Aorta (tissue), 5 donors: ENCODE measurements around the gene PRKCZ. TPM values are rescaled to one million over a fixed set of nuclear protein-coding genes. Genes with fewer than 3 reads are reported as not detected.
A peak's percentile ranks its signal among the peaks of the same experiment; 100 is the strongest.
"Not testable (repeated sequence)": the region's sequence is repeated elsewhere in the genome, so short reads cannot be mapped to it uniquely, and the experiment has no call there.

Source experiments
- ATAC-seq: fragments of 200-7000 bp; cut with Tn5 transposase; one replicate; pipeline ENCODE4 v1.9.1; 2022; ENCODE audit warnings: moderate library complexity; ENCODE audit not compliant: low FRiP score
- DNase-seq, 2 donors: peaks; one replicate each; pipeline ENCODE4 v3.0.0-alpha.2; 2020
- H3K27ac ChIP-seq, 2 donors: one replicate each; pipeline ENCODE4 v1.5.1; 2013; ENCODE audit warnings: low read length in 2 of 2, mild to moderate bottlenecking in 2 of 2, moderate library complexity in 2 of 2, control low read depth in 1 of 2, inconsistent platforms in 1 of 2, low read depth in 1 of 2
- H3K27me3 ChIP-seq, 2 donors: one replicate each; pipeline ENCODE4 v1.6.1; 2013; ENCODE audit warnings: control low read depth in 1 of 2, low read length in 1 of 2, mild to moderate bottlenecking in 1 of 2, moderate library complexity in 1 of 2; ENCODE audit not compliant: insufficient read depth in 2 of 2, control insufficient read depth in 1 of 2
- H3K36me3 ChIP-seq, 2 donors: one replicate each; pipeline ENCODE4 v1.6.1; 2013; ENCODE audit warnings: control low read depth in 1 of 2, low read length in 1 of 2, mild to moderate bottlenecking in 1 of 2; ENCODE audit not compliant: insufficient read depth in 2 of 2, control insufficient read depth in 1 of 2
- H3K4me1 ChIP-seq, 2 donors: one replicate each; pipeline ENCODE4 v1.6.1; 2013; ENCODE audit warnings: low read length in 2 of 2, control low read depth in 1 of 2, mild to moderate bottlenecking in 1 of 2, moderate library complexity in 1 of 2; ENCODE audit not compliant: insufficient read depth in 2 of 2, control insufficient read depth in 1 of 2
- H3K4me3 ChIP-seq, 2 donors: one replicate each; pipeline ENCODE4 v1.5.1; 2013; ENCODE audit warnings: low read length in 2 of 2, control low read depth in 1 of 2, mild to moderate bottlenecking in 1 of 2
- H3K9me3 ChIP-seq: one replicate; pipeline ENCODE4 v1.6.1; 2013; ENCODE audit warnings: mild to moderate bottlenecking, low read length; ENCODE audit not compliant: control insufficient read depth
- WGBS, 2 donors: extraction: QIAGEN DNeasy Blood & Tissue Kit; methylation state at CpG; one replicate each; pipeline ENCODE4 v1.1.7; 2013; 5-methylcytosine and 5-hydroxymethylcytosine counted together
- intact Hi-C, 2 donors: fragments of 100-400 bp; cut with DNase I; formaldehyde crosslinking; loops; one replicate each; pipeline versions ENCODE4 v1.14.2 to v1.15.0; 2022
- polyA plus RNA-seq, 2 donors: library from polyadenylated mRNA; stranded (reverse); fragments of 200-250 nt; gene quantifications; one replicate each; pipeline ENCODE4 v1.2.3, GENCODE V29; 2013
- total RNA-seq, 2 donors: library from RNA; stranded (reverse); fragmentation: NEBNext Ultra II Directional; extraction: Animal tissue kit (Norgen Biotek cat#: 25700); gene quantifications; one replicate each; pipeline ENCODE4 v1.2.1, GENCODE V29; 2021
- donor health status: healthy with polysubstance abuse.
- donor health status: Bipolar disorder and iron deficiency.
- donor health status: DM: no; HTN: no; CAD: no.
- donor health status: DM: no; HTN: no; CAD: no.
- donor health status: DM: yes; HTN: yes; CAD: no.

Gene PRKCZ
- total and polyA plus RNA-seq, 4 donors = 1.5 to 23.2 (median 4.2) TPM

- H3K36me3 ChIP-seq = no peaks in the 10 kb centered on the region
- 12 to 13% methylated on average over 28 of the region's 28 CpGs for WGBS, 2 donors
- H3K4me1 ChIP-seq = no peaks in the 10 kb centered on the region
- H3K27me3 ChIP-seq = no peaks in the 10 kb centered on the region
- no peaks in the 10 kb centered on the region for H3K9me3 ChIP-seq
- no peak overlapping the region for H3K4me3 ChIP-seq
- ATAC-seq (no peak), DNase-seq (peak; percentile 36 to 60)
- intact Hi-C loops = no loop called here
- no peak overlapping the region for H3K27ac ChIP-seq
These were observed 65.6 kb downstream of the PRKCZ start for GRCh38 chr1:2115702-2116341.

DNA sequence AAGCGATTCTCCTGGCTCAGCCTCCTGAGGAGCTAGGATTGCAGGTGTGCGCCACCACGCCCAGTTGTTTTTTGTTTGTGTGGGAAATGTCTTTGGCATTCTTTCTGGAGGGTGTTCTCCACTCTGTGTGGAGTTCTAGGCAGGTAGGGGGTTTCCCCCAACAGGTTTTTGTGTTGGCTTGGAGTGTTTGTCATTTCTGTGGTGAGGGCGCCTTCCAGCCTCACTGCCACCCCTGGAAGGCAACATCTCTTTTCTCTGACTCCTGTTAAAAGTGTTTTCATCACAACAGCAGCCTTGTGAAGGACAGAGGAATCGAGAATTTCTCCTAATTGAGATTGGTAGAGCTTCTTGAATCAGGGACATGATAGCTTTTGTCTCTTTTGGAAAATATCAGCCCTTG lies 69.7 kb downstream of the PRKCZ start:
- peak in 1 of 2 donors; percentile 8 for DNase-seq
- H3K4me1 ChIP-seq = no peaks in the 10 kb centered on the region
- ATAC-seq = no peak
- 93 to 94% methylated on average over 5 of the region's 5 CpGs for WGBS, 2 donors
- H3K9me3 ChIP-seq = no peaks in the 10 kb centered on the region
- no peaks in the 10 kb centered on the region for H3K27me3 ChIP-seq
- H3K4me3 ChIP-seq = no peak overlapping the region
- H3K36me3 ChIP-seq = no peaks in the 10 kb centered on the region
- H3K27ac ChIP-seq = no peak overlapping the region
- intact Hi-C loops = no loop called here

DNA sequence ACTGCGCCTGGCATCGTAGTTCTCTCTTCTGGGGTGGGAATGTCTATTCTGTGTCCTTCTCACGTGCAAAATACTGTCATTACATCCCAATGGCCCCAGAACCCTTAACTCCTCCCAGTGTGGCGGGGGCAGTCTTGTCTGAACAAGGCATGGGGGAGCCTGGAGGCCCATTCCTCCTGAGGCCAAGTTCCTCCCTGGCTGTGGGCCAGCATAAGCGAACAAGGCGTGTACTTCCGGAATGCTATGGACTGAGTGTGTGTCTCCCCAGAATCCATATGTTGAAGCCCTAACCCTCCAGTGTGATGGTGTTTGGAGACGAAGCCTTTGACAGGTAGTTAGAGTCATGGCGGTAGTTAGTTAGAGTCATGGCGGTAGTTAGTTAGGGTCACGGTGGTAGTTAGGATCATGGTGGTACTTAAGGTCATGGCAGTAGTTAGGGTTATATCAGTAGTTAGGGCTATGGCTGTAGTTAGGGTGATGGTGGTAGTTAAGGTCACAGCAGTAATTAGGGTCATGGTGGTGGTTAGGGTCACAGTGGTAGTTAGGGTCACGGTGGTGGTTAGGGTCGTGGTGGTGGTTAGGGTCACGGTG lies 71.0 kb downstream of the PRKCZ start:
- 74% methylated on average over 14 of the region's 14 CpGs for WGBS, 2 donors
- Histone ChIP-seq H3K27ac (no peak overlapping the region), H3K4me1 (no peaks in the 10 kb centered on the region), H3K36me3 (no peaks in the 10 kb centered on the region), H3K27me3 (no peaks in the 10 kb centered on the region), H3K9me3 (no peaks in the 10 kb centered on the region), H3K4me3 (no peak overlapping the region)
- ATAC-seq = no peak
- intact Hi-C loops = no loop called here
- peak; percentile 17 to 49 for DNase-seq

DNA sequence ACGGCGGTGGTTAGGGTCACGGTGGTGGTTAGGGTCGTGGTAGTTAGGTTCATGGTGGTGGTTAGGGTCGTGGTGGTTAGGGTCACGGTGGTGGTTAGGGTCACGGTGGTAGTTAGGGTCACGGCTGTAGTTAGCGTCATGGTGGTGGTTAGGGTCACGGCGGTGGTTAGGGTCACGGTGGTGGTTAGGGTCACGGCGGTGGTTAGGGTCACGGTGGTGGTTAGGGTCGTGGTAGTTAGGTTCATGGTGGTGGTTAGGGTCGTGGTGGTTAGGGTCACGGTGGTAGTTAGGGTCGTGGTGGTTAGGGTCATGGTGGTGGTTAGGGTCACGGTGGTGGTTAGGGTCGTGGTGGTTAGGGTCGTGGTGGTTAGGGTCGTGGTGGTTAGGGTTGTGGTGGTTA lies 71.6 kb downstream of the PRKCZ start:
- H3K36me3 ChIP-seq, H3K4me3 ChIP-seq, intact Hi-C loops, H3K9me3 ChIP-seq, DNase-seq, H3K27ac ChIP-seq, H3K4me1 ChIP-seq, ATAC-seq, H3K27me3 ChIP-seq: not testable (repeated sequence)
- WGBS, 2 donors = 51% methylated on average over 12 to 21 of the region's 23 CpGs

DNA sequence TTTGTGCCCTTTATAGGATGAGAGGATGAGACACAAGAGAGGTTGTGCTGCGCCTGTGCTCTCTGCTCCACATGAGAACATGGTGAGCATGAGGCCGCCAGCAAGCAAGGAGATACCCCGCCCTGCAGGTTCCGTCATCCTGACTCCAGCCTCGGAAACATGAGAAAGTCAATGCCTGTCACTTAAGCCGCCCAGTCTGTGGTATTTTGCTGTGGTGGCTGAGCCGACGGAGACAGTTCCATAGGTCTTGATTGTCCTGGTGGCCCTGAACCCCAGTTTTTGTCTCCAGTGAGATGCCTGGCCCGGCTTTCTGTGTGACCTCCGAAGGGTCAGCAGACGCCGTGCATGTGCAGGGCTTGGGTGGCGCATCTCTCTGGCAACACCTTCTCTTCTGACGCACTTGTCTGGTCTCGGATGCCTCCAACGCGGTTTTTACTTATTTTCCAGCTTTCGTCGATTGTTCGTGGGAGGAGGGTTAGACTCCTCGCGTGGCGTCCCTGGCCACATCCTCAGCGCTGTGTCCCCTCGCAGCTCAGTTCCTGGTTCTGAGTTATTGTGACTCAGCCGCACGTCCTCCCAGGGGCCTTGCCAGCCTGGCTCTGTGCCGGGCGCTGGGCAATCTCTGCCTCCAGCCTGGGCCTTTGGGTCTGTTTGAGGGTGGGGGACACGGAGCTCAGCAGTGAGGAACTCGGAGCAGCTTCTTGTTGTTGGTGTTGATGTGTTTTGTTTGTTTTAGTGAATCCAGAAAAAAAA lies 74.4 kb downstream of the PRKCZ start:
- 57 to 71% methylated on average over 31 of the region's 31 CpGs for WGBS, 2 donors
- no peak overlapping the region for H3K4me3 ChIP-seq
- intact Hi-C loops = no loop called here
- H3K27ac ChIP-seq = no peak overlapping the region
- H3K36me3 ChIP-seq = no peaks in the 10 kb centered on the region
- no peaks in the 10 kb centered on the region for H3K4me1 ChIP-seq
- H3K27me3 ChIP-seq = no peaks in the 10 kb centered on the region
- ATAC-seq = no peak
- no peaks in the 10 kb centered on the region for H3K9me3 ChIP-seq
- peak; percentile 63 to 87 for DNase-seq

DNA sequence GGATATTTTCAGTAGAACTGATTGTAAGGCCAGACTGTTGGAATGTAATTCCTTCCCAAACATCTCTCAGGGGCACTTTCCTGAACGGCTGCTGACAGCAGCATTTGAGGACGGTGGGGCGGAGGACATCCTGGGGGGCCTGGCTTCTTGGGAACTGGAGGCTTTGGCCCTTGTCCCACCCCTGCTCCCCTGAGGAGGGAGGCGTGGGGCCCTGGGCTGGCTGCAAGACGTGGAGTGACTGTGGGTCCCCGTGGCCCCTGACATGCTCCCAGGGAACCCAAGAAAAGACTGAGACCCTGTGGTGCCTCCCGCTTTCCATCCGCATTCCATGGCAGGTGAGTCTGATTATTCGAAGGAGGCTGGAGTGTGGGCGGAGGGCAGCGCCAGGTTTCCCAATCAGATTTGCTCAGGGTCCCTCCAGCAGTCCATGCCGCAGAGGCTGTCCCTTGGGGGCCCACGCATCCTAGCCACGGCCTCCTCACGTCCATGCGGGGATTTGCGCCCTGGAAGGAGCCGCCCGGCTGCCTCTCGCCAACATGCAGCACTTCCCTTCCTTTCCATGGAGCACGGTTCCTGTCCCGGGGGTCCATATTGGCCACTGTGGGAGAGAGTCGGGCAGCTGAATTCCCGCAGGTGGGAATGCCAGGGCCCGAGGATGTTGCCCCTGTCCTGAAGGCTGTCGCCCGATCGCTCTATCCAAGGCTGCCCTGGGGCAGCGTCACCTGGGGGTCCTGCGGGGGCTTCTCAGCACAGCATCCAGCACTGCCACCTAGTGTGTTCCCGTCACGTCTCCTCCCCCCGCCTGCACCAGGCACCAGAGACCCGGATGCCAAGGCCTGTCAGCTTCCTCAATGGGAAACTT lies 75.4 kb downstream of the PRKCZ start:
- Histone ChIP-seq H3K9me3 (no peaks in the 10 kb centered on the region), H3K4me3 (no peak overlapping the region), H3K27me3 (no peaks in the 10 kb centered on the region), H3K4me1 (no peaks in the 10 kb centered on the region), H3K36me3 (no peaks in the 10 kb centered on the region), H3K27ac (no peak overlapping the region)
- DNase-seq (peak; percentile 50 to 70), ATAC-seq (no peak)
- intact Hi-C loops = no loop called here
- 75 to 82% methylated on average over 34 of the region's 34 CpGs for WGBS, 2 donors

GRCh38 chr1:2126331-2127186 lies 76.3 kb downstream of the PRKCZ start:
- Histone ChIP-seq H3K27ac (no peak overlapping the region), H3K4me3 (no peak overlapping the region), H3K4me1 (no peaks in the 10 kb centered on the region), H3K27me3 (no peaks in the 10 kb centered on the region), H3K36me3 (no peaks in the 10 kb centered on the region), H3K9me3 (no peaks in the 10 kb centered on the region)
- DNase-seq = peak; percentile 46 to 64
- intact Hi-C loops = no loop called here
- ATAC-seq = no peak
- 86 to 88% methylated on average over 39 of the region's 39 CpGs for WGBS, 2 donors
